ENCODE measurements around the gene VILL.
"Not testable (repeated sequence)": the region's sequence is repeated elsewhere in the genome, so short reads cannot be mapped to it uniquely, and the experiment has no call there.

Gene VILL

GRCh38 chr3:38036286-38036685 is 45.7 kb downstream of the VILL start:
- DNase-seq (ENCODE audit: low read depth, low spot score) = no peak

GRCh38 chr3:38036906-38037305 is 46.3 kb downstream of the VILL start:
- DNase-seq (ENCODE audit: low read depth, low spot score) = no peak

- DNase-seq (ENCODE audit: low read depth, low spot score) = no peak
These were observed 47.9 kb downstream of the VILL start for GRCh38 chr3:38038447-38038911.

- DNase-seq (ENCODE audit: low read depth, low spot score) = no peak
These were observed 48.7 kb downstream of the VILL start, which contains the start of gene DLEC1 for GRCh38 chr3:38039101-38039898. TSS of gene DLEC1 (plus strand) at chr3:38039208. CDS start at chr3:38039226, 18 bp downstream.

GRCh38 chr3:38039899-38040261 is 49.3 kb downstream of the VILL start:
- no peak for DNase-seq (ENCODE audit: low read depth, low spot score)

GRCh38 chr3:38040401-38040800 is 49.8 kb downstream of the VILL start:
- no peak for DNase-seq (ENCODE audit: low read depth, low spot score)

- DNase-seq (ENCODE audit: low read depth, low spot score) = no peak
These were observed 52.9 kb downstream of the VILL start for GRCh38 chr3:38043486-38043885.

- DNase-seq (ENCODE audit: low read depth, low spot score) = no peak
These were observed 55.4 kb downstream of the VILL start for GRCh38 chr3:38046027-38046426.

GRCh38 chr3:38046821-38047220 is 56.2 kb downstream of the VILL start:
- no peak for DNase-seq (ENCODE audit: low read depth, low spot score)

GRCh38 chr3:38047896-38048295 is 57.3 kb downstream of the VILL start:
- DNase-seq (ENCODE audit: low read depth, low spot score) = no peak

- DNase-seq (ENCODE audit: low read depth, low spot score) = no peak
These were observed 59.0 kb downstream of the VILL start for GRCh38 chr3:38049358-38050126.

- no peak for DNase-seq (ENCODE audit: low read depth, low spot score)
These were observed 60.5 kb downstream of the VILL start for GRCh38 chr3:38051131-38051530.

- not testable (repeated sequence) for DNase-seq (ENCODE audit: low read depth, low spot score)
These were observed 62.7 kb downstream of the VILL start for GRCh38 chr3:38053286-38053685.

GRCh38 chr3:38053813-38054498 is 63.4 kb downstream of the VILL start:
- not testable (repeated sequence) for DNase-seq (ENCODE audit: low read depth, low spot score)

- DNase-seq (ENCODE audit: low read depth, low spot score) = no peak
These were observed 64.0 kb downstream of the VILL start for GRCh38 chr3:38054499-38055001.

All from brain pericyte (primary cell).